Liver (tissue), 9 donors: ENCODE data around the gene RFX8. TPM values are rescaled to one million over a fixed set of nuclear protein-coding genes. Genes with fewer than 3 reads are reported as not detected.

ENCODE experiments used
- DNase-seq: peaks from one replicate; pipeline ENCODE4 v3.0.0-alpha.2; 2017; ENCODE audit warnings: low spot score
- H3K27ac ChIP-seq, 2 donors: one replicate each; pipeline ENCODE4 v1.7.0; 2013; ENCODE audit warnings: inconsistent platforms in 2 of 2, low read length in 2 of 2, control low read depth in 1 of 2, low read depth in 1 of 2, mild to moderate bottlenecking in 1 of 2
- H3K27me3 ChIP-seq, 4 donors: one replicate each; pipeline versions ENCODE4 v1.6.1 to v1.7.0; 2013; ENCODE audit warnings: low read length in 3 of 4, inconsistent platforms in 1 of 4, mild to moderate bottlenecking in 1 of 4, moderate library complexity in 1 of 4; ENCODE audit not compliant: control insufficient read depth in 4 of 4, insufficient read depth in 4 of 4
- H3K36me3 ChIP-seq, 4 donors: one replicate each; pipeline versions ENCODE4 v1.6.1 to v1.7.0; 2013; ENCODE audit warnings: low read length in 3 of 4, mild to moderate bottlenecking in 3 of 4, low read depth in 1 of 4, moderate library complexity in 1 of 4; ENCODE audit not compliant: control insufficient read depth in 4 of 4, insufficient read depth in 3 of 4
- H3K4me1 ChIP-seq, 4 donors: one replicate each; pipeline versions ENCODE4 v1.6.1 to v1.7.0; 2013; ENCODE audit warnings: low read length in 3 of 4, mild to moderate bottlenecking in 3 of 4, moderate library complexity in 1 of 4; ENCODE audit not compliant: control insufficient read depth in 4 of 4, insufficient read depth in 4 of 4
- H3K4me3 ChIP-seq, 3 donors: one replicate each; pipeline versions ENCODE4 v1.6.1 to v1.7.0; 2013; ENCODE audit warnings: low read length in 3 of 3, control low read depth in 1 of 3, low read depth in 1 of 3, mild to moderate bottlenecking in 1 of 3
- H3K9ac ChIP-seq, 2 donors: one replicate each; pipeline ENCODE4 v1.7.0; 2013; ENCODE audit warnings: low read length in 2 of 2, mild to moderate bottlenecking in 2 of 2, moderate library complexity in 2 of 2, control low read depth in 1 of 2, low read depth in 1 of 2
- H3K9me3 ChIP-seq, 4 donors: one replicate each; pipeline versions ENCODE4 v1.6.1 to v1.7.0; 2013; ENCODE audit warnings: low read length in 3 of 4; ENCODE audit not compliant: control insufficient read depth in 4 of 4
- ATF3 ChIP-seq: IDR thresholded peaks from 2 replicates; pipeline ENCODE4 v1.6.1; 2016; ENCODE audit warnings: antibody characterized with exemption
- CTCF ChIP-seq: fragments of 150-350 bp; IDR thresholded peaks from 2 replicates; pipeline ENCODE4 v1.5.1; 2017; ENCODE audit warnings: improper control_type of control experiment, low read depth, low read length; ENCODE audit not compliant: missing input control
- EGR1 ChIP-seq, 2 donors: IDR thresholded peaks; 2 replicates each; pipeline ENCODE4 v1.6.1; 2016 to 2018; ENCODE audit warnings: antibody characterized with exemption in 2 of 2, low read depth in 2 of 2
- FOXA1 ChIP-seq: IDR thresholded peaks from 2 replicates; pipeline ENCODE4 v1.6.1; 2016; ENCODE audit warnings: antibody characterized with exemption
- FOXA2 ChIP-seq: IDR thresholded peaks from 2 replicates; pipeline ENCODE4 v1.6.1; 2016; ENCODE audit warnings: antibody characterized with exemption
- GABPA ChIP-seq, 2 donors: IDR thresholded peaks in 1 of 2; conservative IDR thresholded peaks in 1 of 2; 2 replicates each; pipeline ENCODE4 v1.6.1; 2016; ENCODE audit warnings: antibody characterized with exemption in 2 of 2, mild to moderate bottlenecking in 1 of 2, moderate library complexity in 1 of 2
- HNF4A ChIP-seq, 2 donors: conservative IDR thresholded peaks; 2 replicates each; pipeline ENCODE4 v1.6.1; 2016; ENCODE audit warnings: antibody characterized with exemption in 2 of 2, mild to moderate bottlenecking in 2 of 2
- HNF4G ChIP-seq: IDR thresholded peaks from 2 replicates; pipeline ENCODE4 v1.6.1; 2016; ENCODE audit warnings: antibody characterized with exemption
- JUND ChIP-seq, 2 donors: IDR thresholded peaks; 2 replicates each; pipeline ENCODE4 v1.6.1; 2016; ENCODE audit warnings: antibody characterized with exemption in 2 of 2
- MAX ChIP-seq: IDR thresholded peaks from 2 replicates; pipeline ENCODE4 v1.6.1; 2016; ENCODE audit warnings: antibody characterized with exemption
- NR2F2 ChIP-seq: IDR thresholded peaks from 2 replicates; pipeline ENCODE4 v1.6.1; 2016; ENCODE audit warnings: antibody characterized with exemption
- RAD21 ChIP-seq, 2 donors: IDR thresholded peaks; 2 replicates each; pipeline ENCODE4 v1.6.1; 2016; ENCODE audit warnings: antibody characterized with exemption in 2 of 2, mild to moderate bottlenecking in 2 of 2
- REST ChIP-seq: IDR thresholded peaks from 2 replicates; pipeline ENCODE4 v1.6.1; 2016; ENCODE audit warnings: antibody characterized with exemption, mild to moderate bottlenecking
- RXRA ChIP-seq, 2 donors: IDR thresholded peaks; 2 replicates each; pipeline ENCODE4 v1.6.1; 2017 to 2018; ENCODE audit warnings: antibody characterized with exemption in 2 of 2, mild to moderate bottlenecking in 1 of 2
- SP1 ChIP-seq: IDR thresholded peaks from 2 replicates; pipeline ENCODE4 v1.6.1; 2018; ENCODE audit warnings: antibody characterized with exemption, mild to moderate bottlenecking
- TAF1 ChIP-seq: conservative IDR thresholded peaks from 2 replicates; pipeline ENCODE4 v1.6.1; 2016; ENCODE audit warnings: antibody characterized with exemption, mild to moderate bottlenecking
- YY1 ChIP-seq: IDR thresholded peaks from 2 replicates; pipeline ENCODE4 v1.6.1; 2016; ENCODE audit warnings: antibody characterized with exemption, mild to moderate bottlenecking
- ZBTB33 ChIP-seq: IDR thresholded peaks from 2 replicates; pipeline ENCODE4 v1.6.1; 2016; ENCODE audit warnings: antibody characterized with exemption
- WGBS: extraction: QIAGEN DNeasy Blood & Tissue Kit; methylation state at CpG from one replicate; pipeline ENCODE4 v1.1.7; 2013; 5-methylcytosine and 5-hydroxymethylcytosine counted together
- polyA plus RNA-seq, 2 donors: library from polyadenylated mRNA; stranded (reverse) in 1 of 2; unstranded in 1 of 2; fragments of 200-250 nt in 1 of 2; fragments of >200 nt in 1 of 2; fragmentation: Nextera tagmentation in 1 of 2; extraction: Ambion mirVana in 1 of 2; gene quantifications; one replicate each; pipeline versions ENCODE4 v1.2.1 to v1.2.3, GENCODE V29; 2013 to 2015
- total RNA-seq, 2 donors: library from RNA; depleted of rRNA; stranded (reverse); fragments of >200 nt; gene quantifications; one replicate each; pipeline ENCODE4 v1.2.3, GENCODE V29; 2014
- donor health status: healthy.
- donor health status: healthy.
- donor health status: healthy.
- donor health status: healthy.
- donor health status: healthy.

The RFX8 gene
- total and polyA plus RNA-seq, 4 donors = 0.08 to 0.09 (median 0.09) TPM; not detected in 1

GRCh38 chr2:101386599-101387150 lies 88.2 kb downstream of the RFX8 start:
- TF ChIP-seq GABPA (IDR thresholded peaks at IDR 0.05 in 1 of 2, conservative IDR thresholded peaks at IDR 0.05 in 1 of 2) (no peak), EGR1 (IDR thresholded peaks at IDR 0.05; ENCODE audit: low read depth in 2 of 2) (no peak), MAX (no peak), NR2F2 (no peak), HNF4G (no peak)
- no peaks in the 10 kb centered on the region for H3K36me3 ChIP-seq
- no peak overlapping the region for H3K27ac ChIP-seq
- H3K27me3 ChIP-seq = peaks cover 0 to 2% (median 0%) of the 10 kb centered on the region in 4 donors
- no peaks in the 10 kb centered on the region for H3K9me3 ChIP-seq
- no peak overlapping the region for H3K9ac ChIP-seq
- 5% methylated on average over 45 of the region's 45 CpGs for WGBS
- H3K4me3 ChIP-seq = peak overlapping the region in 1 of 3 donors; percentile 50
- DNase-seq = no peak
- peaks cover 6 to 15% (median 11%) of the 10 kb centered on the region in 4 donors for H3K4me1 ChIP-seq

GRCh38 chr2:101383016-101383541 lies 91.8 kb downstream of the RFX8 start:
- peaks cover 6 to 15% (median 11%) of the 10 kb centered on the region in 4 donors for H3K4me1 ChIP-seq
- no peak overlapping the region for H3K9ac ChIP-seq
- no peak for DNase-seq
- H3K27me3 ChIP-seq = peaks cover 0 to 2% (median 0%) of the 10 kb centered on the region in 4 donors
- WGBS = 81% methylated on average over 7 of the region's 7 CpGs
- no peak overlapping the region for H3K4me3 ChIP-seq
- no peak overlapping the region for H3K27ac ChIP-seq
- H3K9me3 ChIP-seq = no peaks in the 10 kb centered on the region
- no peaks in the 10 kb centered on the region for H3K36me3 ChIP-seq
- TF ChIP-seq SP1 (no peak), ATF3 (no peak), HNF4G (no peak), NR2F2 (no peak), RXRA (IDR thresholded peaks at IDR 0.05) (no peak), REST (no peak), HNF4A (conservative IDR thresholded peaks at IDR 0.05) (no peak), YY1 (no peak), MAX (no peak), CTCF (no peak), FOXA2 (no peak), RAD21 (IDR thresholded peaks at IDR 0.05) (no peak), JUND (IDR thresholded peaks at IDR 0.05) (no peak), EGR1 (IDR thresholded peaks at IDR 0.05; ENCODE audit: low read depth in 2 of 2) (no peak), FOXA1 (no peak), TAF1 (no peak), GABPA (IDR thresholded peaks at IDR 0.05 in 1 of 2, conservative IDR thresholded peaks at IDR 0.05 in 1 of 2) (no peak), ZBTB33 (no peak)
